AG20443 (cell line): ENCODE results near the gene GDF2.

Experiments used
- DNase-seq: peaks from one replicate; pipeline ENCODE4 v3.0.0; 2012; ENCODE audit warnings: low spot score, mixed read lengths

The GDF2 gene

GRCh38 chr10:47312663-47312995 lies 9.6 kb upstream of the GDF2 start:
- no peak for DNase-seq

DNA sequence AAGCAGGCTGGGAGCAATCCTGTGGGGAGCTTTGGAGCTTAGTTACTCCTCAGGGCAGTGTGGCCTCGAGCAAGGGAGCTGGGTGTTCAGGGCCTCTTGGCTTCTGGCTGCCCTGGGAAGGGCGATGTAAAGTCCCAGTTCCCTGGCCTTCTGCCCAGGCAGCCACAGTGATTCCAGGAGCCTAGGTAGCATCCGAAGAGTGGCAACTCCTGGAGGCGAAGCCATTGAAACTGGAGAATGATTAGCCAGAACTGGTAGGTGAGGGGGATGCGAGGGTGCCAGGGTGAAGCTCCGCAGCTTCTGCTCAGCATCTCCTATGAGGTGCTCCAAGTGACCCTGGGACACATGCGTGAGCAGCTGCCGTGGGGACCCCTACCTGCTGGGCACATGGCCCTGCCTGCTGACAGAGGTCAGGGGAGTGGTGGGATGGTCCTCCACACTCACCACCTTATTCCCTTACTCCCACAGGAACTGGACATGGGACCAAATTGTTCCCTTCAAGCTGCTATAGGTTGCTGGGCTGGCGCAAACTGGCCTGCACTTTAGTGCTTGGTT lies 7.8 kb upstream of the GDF2 start:
- no peak for DNase-seq

DNA sequence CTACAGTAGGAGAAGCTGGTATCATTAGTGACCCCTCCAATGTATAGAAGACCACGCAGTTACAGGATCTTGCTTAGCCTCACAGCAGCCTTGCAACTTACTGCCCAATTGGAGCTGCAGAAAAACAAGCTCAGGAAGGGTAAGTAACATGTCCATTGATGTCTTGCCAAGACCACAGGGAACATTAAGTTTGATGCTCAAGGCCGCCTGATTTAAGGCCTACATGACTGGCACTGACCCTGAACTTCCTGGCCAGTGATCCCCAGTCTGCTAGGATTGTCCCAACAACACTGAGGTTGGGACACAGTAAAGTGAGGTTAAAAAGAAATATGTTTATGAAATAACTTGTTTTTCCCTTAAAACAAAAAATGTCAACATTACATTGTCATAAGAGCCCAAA lies 6.8 kb upstream of the GDF2 start:
- no peak for DNase-seq

DNA sequence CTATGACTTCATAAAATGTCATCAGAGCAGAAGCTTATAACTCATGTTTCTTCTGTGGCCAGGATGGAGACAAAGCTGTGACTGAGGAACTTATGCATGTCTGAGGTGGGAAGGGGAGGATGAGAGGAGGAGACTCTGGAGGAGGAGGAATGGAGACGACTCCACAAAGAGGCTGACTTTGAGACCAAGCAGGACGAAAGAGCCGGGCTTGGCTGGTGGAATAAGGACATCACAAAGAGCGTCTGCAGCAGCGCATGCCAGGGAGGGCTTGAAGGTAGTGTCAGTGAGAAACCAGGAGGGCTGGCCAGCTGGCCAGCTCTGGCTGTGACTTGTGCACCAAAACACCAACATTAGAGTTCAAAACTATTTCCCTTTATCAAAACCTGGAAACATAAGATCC lies 6.1 kb upstream of the GDF2 start:
- no peak for DNase-seq

DNA sequence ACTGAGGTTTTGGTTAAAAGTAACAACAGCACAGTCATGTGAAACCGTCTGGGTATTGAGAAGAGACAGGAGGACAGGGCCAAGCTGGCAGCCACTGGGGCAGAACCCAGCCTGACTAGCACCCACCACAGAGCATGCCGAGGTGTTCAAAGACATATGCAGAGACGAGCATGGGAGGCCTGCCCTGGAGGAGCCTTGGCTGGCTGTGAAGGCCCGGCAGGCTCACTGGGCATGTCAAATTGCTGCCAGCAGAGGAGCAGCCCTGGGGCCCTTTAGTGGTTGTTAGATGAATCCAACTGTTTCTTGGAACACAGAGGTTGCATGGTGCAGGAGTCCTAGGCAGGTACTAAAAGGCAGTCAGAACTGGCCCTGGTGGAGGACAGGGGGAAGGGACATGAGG lies 5.0 kb upstream of the GDF2 start:
- DNase-seq = no peak

GRCh38 chr10:47318706-47319105 lies 3.5 kb upstream of the GDF2 start:
- DNase-seq = no peak

DNA sequence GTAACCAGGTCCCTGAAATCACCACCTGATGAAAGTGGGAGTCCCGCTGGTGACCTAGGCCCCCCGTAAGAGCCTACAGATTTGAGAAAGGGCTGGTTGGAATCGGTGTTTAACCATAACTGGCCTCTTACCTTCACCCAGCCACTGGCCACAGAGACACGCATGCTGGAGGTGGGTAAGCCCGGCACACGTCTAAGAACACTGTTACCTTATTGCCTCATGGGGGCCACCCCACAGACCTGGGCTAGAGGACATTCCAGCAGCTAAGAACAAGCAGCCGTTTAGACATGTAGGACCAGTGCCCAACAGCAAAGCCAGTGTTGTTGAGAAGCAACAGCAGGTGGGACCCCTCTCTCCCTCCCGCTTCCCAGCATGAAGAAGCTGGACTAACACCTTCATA lies 2.5 kb upstream of the GDF2 start:
- DNase-seq = no peak

- DNase-seq = no peak
Observed at GRCh38 chr10:47320812-47321211, 1.4 kb upstream of the GDF2 start.

DNA sequence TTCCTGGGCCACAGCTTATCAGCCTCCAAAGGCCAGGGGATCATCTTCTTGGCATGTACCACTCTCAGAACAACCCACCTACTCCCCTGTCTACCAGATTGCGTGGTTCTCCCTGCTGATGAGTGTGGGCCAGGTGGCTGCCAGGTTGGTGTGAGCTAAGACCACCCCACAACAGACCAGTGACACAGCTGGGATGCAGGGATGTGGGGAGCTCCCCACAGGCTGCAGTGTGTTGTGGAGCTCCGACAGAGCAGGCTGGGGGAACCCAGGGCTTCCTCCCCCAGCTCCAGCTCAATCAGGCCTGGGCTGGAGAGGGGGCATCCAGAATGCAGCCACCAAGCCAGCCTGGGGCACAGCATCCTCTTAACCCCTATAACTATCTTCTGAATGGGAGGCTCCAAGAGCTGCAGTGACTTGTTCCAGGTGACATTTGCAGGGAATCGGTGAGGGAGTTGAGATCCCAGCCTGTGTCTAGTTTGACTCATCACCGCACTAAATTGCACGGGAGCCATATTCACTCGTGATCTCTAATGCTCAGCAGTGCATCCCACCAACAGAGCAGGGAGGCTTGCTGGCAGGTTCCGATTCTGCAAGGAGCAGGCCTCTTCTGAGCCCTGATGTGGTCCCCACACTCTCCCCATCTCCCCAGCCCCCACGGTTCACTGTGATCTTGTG lies 596 bp upstream of the GDF2 start:
- DNase-seq = no peak

DNA sequence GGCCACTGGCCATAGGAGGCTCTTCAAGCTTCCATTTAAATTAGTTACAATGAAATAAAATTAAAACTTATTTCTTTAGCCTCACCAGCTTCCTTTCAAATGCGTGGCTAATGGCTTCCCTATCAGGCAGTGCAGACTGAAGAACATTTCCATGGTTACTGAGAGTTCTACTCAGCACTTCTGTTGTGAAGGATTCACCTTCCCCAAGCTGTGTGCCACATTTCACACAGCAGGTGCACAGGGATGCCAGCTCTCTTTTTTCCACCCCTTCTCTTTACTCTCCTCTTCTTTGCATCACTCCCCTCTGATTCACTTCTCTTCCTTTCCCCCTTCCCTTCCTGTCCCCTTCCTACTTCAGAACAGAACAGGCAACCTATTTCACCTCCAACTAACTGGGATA lies 833 bp downstream of the GDF2 start:
- DNase-seq = no peak

DNA sequence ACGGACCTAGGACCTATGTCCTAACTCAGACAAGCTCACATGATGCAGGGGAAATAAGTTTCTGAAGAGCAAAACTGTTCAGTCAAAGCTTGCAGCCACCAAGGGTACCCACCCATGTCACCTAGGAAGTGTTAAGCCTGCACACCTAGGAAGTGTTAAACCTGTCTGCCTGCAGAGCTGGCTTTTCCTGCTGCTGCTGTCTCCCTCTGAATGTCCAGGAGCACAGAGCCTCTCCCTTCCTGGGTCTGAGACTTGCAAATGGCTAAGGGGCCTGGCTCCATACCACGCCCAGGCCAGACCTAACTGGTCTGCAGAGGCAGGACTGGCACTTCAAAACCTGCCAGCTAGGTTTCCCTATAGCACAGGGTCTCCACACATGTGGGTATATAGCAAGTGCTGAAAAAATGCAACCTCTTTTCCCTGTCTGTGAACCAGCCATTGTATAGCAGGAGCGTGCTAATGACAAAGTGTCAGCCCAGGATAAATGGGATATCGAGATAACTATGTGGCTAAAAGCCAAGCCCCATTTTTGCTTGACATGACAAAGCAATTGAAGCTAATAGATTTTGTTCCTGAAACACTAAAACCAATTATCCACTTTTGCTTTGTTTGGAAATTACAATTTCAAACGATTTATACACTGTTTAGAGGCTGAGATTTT lies 1.5 kb downstream of the GDF2 start:
- DNase-seq = no peak

GRCh38 chr10:47325303-47326291 lies 3.3 kb downstream of the GDF2 start:
- no peak for DNase-seq

GRCh38 chr10:47326306-47326926 lies 4.2 kb downstream of the GDF2 start:
- DNase-seq = no peak

DNA sequence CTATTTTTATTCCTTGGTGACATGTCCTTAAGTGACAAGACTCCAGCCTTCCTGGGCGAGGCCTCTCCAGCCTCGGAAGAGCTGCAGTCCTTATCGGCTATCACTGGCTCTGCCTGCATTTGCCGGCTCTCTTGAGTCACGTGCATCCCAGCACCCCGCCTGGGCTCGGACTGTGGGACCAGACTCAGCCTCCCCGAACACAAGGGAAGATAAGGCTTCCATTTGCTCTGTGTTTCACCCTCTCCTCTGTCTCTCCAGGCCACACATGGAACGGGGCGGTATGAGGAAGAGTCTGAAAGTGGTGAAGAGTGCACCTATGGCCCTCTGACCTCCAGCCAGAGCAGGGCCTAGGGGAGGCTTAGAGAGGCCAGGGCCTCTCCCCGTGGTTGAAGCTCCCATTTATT lies 4.7 kb downstream of the GDF2 start:
- no peak for DNase-seq

GRCh38 chr10:47329855-47330254 lies 7.6 kb downstream of the GDF2 start:
- no peak for DNase-seq

DNA sequence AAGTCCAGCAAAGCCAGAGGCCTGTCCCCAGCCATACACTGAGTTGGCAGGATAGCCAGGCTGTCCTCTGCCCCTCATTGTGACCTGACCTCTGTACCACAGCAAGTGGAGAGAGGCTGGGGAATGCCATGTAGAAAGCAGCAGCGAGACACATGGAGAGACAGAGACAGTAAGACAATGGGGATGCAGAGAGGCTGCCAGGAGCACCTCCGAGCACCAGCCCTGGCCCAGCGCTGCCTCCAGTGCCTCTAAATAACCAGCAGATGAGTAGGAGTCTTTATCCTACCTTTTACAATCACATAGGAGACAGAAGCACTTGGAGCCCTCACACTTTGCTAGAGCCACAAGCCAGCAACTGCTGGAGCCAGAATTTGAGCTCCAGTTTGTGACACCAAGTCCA lies 8.1 kb downstream of the GDF2 start:
- no peak for DNase-seq

DNA sequence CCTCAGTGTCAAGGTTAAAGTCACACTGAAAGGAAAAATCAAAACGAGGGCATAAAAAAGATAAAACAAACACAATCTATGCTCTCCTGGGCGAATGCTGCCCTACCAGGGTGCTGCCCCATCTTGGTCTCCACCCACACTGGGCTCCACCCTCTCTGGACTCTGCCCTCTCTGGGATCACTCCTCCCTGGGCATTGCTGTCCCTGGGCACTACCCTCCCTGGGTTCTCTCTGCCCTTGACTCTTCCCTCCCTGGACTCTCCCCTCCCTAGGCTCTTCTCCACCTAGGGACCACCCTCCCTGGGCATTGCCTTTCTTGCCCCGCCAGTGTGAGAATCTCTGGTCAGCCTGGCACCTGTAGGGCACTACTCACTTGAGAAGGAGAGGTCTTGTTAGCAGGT lies 8.6 kb downstream of the GDF2 start:
- DNase-seq = no peak

DNA sequence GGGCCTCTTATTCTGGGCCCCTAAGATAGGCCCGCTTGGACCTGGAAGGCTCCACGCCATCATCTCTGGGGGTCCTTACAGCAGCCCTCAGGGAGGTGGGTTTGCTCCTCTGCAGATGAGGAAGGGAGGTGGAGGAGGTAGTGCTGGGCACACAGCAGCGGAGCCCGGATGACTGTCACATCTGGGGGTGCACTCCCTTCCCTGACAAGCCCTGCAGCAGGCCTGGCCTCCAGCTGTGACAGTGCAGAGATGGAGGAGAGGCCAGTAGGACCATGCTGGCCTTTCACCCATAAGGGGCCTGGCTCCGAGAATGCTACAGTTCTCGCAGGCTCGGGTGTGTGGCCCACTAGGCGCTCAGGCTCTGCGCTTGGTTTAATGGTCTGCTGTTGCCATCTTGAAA lies 9.2 kb downstream of the GDF2 start:
- DNase-seq = no peak

DNA sequence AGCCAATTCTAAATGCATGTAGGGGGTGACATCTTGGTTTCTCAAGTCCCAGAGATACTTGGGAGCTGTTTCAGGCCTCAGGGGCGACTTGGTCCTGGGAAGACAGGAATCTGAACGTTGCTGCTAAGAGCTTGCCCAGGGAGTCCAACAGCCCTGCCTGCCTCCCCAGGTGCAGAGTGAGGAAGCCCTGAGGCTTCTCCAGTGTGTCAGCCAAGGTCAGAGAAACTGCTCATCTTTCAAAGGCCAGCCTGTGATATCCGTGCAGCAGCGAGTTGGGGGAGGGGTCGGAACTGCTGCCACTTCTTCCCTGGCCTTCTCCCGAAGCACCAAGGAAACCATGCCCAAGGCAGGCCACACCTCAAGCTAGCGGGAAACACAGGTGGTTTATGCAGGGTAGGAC lies 9.7 kb downstream of the GDF2 start:
- DNase-seq = no peak

- DNase-seq = no peak
Observed at GRCh38 chr10:47332371-47332770, 10.1 kb downstream of the GDF2 start.

GRCh38 chr10:47332946-47333345 lies 10.7 kb downstream of the GDF2 start:
- DNase-seq = no peak

GRCh38 chr10:47333532-47333931 lies 11.3 kb downstream of the GDF2 start:
- DNase-seq = no peak
